ENCODE results near the gene SQSTM1. TPM values are rescaled to one million over a fixed set of nuclear protein-coding genes. Genes with fewer than 3 reads are reported as not detected.

Gene SQSTM1
- total and polyA plus RNA-seq, 4 donors = 127 to 330 (median 256) TPM

- Histone ChIP-seq H3K4me3 (ENCODE audit: low read depth in 1 of 3, low read length in 3 of 3) (no peak overlapping the region), H3K27ac (ENCODE audit: low read depth in 1 of 2, low read length in 2 of 2) (no peak overlapping the region), H3K36me3 (ENCODE audit: control insufficient read depth in 4 of 4, insufficient read depth in 3 of 4, low read depth in 1 of 4, low read length in 3 of 4) (peaks cover 14 to 51% (median 19%) of the 10 kb centered on the region in 4 donors), H3K27me3 (ENCODE audit: control insufficient read depth in 4 of 4, insufficient read depth in 4 of 4, low read length in 3 of 4) (no peaks in the 10 kb centered on the region), H3K9me3 (ENCODE audit: control insufficient read depth in 4 of 4, low read length in 3 of 4) (no peaks in the 10 kb centered on the region), H3K4me1 (ENCODE audit: control insufficient read depth in 4 of 4, insufficient read depth in 4 of 4, low read length in 3 of 4) (no peaks in the 10 kb centered on the region), H3K9ac (ENCODE audit: low read depth in 1 of 2, low read length in 2 of 2) (no peak overlapping the region)
- no peak for DNase-seq (ENCODE audit: low spot score)
- TF ChIP-seq FOXA2 (IDR thresholded peaks at IDR 0.05) (no peak), FOXA1 (IDR thresholded peaks at IDR 0.05) (no peak), REST (IDR thresholded peaks at IDR 0.05) (no peak), TAF1 (conservative IDR thresholded peaks at IDR 0.05) (no peak), ATF3 (IDR thresholded peaks at IDR 0.05) (no peak), ZBTB33 (IDR thresholded peaks at IDR 0.05) (no peak), HNF4G (IDR thresholded peaks at IDR 0.05) (no peak), JUND (IDR thresholded peaks at IDR 0.05) (no peak), YY1 (IDR thresholded peaks at IDR 0.05) (no peak), RAD21 (IDR thresholded peaks at IDR 0.05) (no peak), RXRA (IDR thresholded peaks at IDR 0.05) (no peak), MAX (IDR thresholded peaks at IDR 0.05) (no peak), GABPA (IDR thresholded peaks at IDR 0.05 in 1 of 2, conservative IDR thresholded peaks at IDR 0.05 in 1 of 2) (no peak), EGR1 (IDR thresholded peaks at IDR 0.05; ENCODE audit: low read depth in 2 of 2) (no peak), NR2F2 (IDR thresholded peaks at IDR 0.05) (no peak), CTCF (IDR thresholded peaks at IDR 0.05; ENCODE audit: low read depth, low read length, missing input control) (no peak), HNF4A (conservative IDR thresholded peaks at IDR 0.05) (no peak), SP1 (IDR thresholded peaks at IDR 0.05) (no peak)
- 94% methylated on average over 31 of the region's 31 CpGs for WGBS
These were observed 42.9 kb downstream of the SQSTM1 start for GRCh38 chr5:179863449-179864085.

Measured in liver (tissue), 9 donors.